Urothelium cell line (cell line): ENCODE measurements around the gene CPNE1.

ENCODE experiments used
- DNase-seq: peaks from one replicate; pipeline ENCODE4 v3.0.0; 2011; ENCODE audit warnings: low spot score, mixed read lengths
- FAIRE-seq: peaks from 2 replicates; lab custom pipeline; 2011; peaks lifted over from hg19 to GRCh38; lab: Jason Lieb, UNC

Gene CPNE1

DNA sequence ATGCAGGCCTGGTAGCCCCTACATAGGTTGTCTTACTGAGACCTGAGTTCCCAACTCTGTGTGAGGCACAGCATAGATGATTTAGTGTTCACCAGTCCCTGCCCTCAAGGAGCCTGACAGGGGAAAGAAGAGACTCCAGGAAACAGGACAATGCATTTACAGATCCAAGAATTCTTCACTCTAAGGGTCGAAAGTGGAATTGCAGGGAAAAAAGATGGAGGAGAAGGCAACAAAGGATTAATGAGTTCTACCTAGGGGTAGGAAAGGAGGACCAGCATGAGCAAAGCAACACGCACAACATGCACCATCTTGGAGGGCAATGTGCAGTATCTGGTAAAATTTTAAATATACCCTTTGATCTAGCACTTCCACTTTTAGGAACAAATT is 43.1 kb downstream of the CPNE1 start:
- FAIRE-seq (no peak), DNase-seq (no peak)

DNA sequence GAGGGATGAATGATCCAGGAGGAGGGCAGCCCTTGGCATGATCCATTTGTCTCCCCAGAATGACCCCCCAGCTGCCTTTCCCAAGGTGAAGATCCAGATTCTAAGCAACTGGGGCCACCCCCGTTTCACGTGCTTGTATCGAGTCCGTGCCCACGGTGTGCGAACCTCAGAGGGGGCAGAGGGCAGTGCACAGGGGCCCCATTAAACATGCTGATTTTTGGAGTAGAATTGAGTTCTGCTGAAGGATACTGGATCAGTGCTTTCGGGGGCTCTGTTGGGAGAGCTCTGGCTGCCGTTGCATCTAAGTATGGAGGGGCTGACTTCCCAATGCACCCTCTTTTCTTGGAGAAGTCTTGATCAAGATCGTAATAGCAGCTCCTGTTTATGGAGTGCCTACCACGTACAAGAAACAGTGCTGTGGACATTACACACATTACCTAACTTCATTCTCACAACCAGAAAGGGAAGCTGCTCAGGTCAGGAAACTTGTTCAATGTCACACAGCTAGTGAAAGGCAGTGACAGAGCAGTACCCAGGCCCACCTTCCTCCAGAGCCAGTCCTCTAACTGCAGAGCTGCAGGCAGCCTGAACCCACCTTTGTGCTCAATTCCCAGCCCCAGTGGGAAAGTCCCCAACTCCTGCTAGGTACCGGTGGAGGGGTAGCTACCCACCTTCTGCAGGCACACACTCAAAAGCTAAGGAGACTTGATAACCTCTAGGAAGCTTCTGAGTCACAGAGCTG is 43.7 kb downstream of the CPNE1 start:
- no peak for DNase-seq
- FAIRE-seq = no peak

DNA sequence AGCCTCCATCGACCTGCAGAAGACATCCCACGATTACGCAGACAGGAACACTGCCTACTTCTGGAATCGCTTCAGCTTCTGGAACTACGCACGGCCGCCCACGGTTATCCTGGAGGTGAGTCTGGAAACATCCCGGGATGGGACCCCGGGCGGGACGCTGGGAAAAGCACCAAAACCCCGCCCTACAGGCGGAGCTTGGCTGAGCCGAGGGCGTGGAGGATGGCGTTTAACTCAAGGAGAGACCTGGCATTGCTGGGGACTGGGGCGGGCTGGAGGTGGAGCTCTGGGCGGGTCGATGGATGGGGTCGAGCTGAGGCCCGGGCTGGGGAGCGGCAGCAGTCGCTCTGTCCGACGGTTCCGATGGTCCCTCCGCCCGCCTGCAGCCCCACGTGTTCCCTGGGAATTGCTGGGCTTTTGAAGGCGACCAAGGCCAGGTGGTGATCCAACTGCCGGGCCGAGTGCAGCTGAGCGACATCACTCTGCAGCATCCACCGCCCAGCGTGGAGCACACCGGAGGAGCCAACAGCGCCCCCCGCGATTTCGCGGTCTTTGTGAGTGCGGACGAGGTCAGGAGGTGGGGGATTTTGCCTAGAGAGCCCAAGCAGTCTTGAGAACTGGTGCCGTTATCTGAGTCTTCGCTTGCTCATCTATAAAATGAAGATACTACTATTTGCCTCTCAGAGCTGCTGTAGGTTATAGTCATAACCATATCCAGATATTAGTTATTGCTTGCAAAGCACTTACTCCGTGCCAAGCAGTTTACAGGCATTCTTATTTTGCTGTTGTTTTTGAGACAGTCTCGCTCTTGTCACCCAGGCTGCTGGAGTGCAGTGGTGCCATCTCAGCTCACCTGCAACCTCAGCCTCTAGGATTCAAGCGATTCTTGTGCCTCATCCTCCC is 45.3 kb downstream of the CPNE1 start:
- FAIRE-seq = no peak

DNA sequence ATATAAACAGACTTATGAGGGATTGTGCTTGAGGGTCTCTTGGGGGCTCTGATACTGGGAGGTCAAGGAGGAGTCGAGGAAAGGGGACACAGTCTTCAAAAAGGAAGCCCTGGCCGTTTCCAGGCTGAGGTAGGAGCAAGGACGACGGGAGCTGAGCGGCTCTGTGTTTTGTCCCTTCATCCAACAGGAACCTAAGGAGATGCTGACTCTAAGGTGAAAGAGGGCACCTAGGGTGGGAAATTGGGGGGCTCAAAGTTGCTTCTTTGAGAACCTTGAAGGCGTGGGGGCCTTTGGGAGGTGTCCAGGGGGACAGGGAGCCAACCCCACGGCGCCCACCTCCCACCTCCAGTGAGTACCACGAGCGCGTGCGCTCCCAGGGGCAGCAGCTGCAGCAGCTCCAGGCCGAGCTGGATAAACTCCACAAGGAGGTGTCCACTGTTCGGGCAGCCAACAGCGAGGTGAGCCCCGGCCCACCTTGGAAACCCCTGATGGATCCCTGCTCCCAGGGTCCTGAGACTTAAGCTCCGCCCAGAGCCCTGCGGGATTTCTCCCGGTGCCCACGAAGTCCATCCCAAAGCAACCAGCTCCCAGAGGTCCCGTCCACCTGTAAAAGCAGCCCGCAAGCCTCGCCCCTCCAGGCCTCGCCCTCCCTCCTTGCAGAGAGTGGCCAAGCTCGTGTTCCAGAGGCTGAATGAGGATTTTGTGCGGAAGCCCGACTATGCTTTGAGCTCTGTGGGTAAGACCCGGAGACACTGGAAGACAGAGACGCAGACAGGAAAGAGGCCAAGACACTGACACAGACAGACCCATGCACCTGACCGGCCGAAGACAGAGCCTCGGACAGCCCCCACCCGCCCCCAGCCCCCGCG is 46.2 kb downstream of the CPNE1 start:
- no peak for FAIRE-seq
- peak; percentile 36 for DNase-seq

More for the DNA sequence above, 45.3 kb downstream of the CPNE1 start:
- peak; percentile 92 for DNase-seq

DNA sequence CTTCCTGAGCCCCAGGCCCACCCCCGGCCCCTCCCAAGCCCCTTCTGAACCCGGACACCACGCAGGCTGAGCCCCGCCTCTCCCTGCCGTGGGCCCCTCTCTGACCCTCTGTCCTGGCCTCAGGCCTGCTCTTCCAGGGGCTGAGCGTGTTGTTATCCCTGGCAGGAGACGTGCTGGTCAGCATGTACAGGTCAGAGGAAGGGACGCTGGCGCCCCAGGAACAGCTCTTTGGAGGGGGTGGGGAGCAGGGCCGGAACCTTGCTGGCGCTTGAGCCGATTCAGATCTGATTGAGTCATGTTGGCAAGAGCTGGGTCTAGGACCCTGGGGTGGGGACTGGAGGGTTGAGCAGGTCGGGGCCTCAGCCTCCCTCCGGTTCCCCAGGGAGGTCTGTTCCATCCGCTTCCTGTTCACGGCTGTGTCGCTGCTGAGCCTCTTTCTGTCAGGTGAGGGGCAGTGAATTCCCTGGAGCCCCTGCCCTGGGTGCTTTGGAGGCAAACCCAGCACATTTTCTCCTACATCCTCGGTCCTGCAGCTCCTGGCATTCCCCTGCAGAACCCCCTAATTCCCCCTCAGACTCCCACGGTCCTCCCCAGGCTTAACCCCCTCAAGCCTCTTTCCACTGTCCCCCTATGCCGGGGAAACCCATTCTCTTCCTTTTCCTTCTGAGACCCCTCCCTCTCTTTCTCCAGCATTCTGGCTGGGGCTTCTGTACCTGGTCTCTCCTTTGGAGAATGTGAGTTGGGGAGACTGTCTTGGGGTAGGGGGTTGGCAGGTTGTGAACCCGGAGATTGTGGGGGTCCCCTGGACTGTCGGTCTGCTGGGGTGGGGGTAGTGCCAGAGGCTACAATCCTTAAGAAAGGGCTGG is 47.1 kb downstream of the CPNE1 start:
- FAIRE-seq (no peak), DNase-seq (peak; percentile 80)

DNA sequence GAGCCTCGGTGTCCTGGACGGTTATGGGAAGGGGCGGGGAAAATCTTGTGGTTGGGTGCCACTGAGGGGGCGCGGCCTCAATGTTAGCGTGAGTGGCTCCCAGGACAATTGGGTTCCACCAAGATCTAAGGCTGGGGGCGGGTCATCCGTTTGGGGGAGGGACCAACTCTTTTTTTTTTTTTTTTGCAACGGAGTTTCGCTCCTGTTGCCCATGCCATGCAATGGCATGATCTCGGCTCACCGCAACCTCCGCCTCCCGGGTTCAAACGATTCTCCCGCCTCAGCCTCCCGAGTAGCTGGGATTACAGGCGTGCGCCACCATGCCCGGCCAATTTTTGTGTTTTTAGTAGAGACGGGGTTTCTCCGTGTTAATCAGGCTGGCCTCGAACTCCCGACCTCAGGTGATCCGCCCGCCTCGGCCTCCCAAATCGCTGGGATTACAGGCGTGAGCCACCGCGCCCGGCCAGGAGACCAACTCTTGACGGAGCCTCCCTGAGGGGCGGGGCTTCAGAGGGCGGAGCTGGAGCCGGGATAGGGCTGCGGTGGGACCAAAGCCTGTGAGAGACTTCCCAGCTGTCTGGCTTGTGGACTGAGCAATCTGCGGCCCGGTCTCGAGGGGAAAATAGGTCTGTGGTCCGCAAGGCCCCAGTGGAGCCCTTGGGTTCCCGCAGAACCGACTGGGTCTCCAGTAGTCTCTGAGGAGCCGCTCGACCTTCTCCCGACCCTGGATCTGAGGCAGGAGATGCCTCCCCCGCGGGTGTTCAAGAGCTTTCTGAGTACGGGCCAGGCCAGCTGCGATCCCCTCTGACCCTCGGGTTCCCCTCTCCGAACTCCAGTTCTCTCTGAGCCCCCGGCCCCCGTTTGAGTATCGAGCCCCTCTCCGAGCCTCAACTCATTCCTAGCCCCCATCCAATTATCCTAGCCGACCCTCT is 48.0 kb downstream of the CPNE1 start:
- DNase-seq (peak; percentile 61), FAIRE-seq (no peak)

DNA sequence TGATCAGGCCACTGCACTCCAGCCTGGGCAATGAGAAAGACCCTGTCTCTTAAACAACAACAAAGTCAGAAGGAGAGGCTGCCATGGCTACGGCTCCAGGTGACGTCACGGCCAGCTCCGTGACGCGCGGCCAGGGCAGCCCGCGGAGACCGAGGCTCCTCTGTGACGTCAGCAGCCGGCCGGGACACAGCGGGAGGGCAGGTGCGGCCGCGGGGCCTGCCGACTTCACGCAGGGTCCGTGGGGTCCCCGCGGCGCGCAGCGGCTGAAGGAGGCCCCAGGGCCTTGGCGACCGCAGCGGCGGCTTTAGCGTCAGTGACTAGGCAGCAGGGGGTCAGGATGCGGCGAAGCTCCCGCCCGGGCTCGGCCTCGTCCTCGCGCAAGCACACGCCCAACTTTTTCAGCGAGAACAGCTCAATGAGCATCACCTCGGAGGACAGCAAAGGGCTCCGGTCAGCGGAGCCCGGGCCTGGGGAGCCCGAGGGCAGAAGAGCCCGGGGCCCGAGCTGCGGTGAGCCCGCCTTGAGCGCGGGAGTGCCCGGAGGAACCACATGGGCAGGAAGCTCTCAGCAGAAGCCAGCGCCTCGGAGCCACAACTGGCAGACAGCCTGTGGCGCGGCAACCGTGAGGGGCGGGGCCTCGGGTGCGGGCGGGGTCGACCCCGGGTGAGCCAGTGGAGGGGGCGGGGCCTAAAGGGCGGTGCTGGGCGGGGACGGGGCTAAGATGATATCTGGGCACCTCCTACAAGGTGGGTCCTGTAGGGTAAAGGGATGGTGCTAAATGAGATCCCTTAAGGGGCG is 48.8 kb downstream of the CPNE1 start, which contains the start of gene SPAG4:
Gene SPAG4, plus strand, starts transcription at position 163 of the 798 bp plus-strand sequence. Its CDS starts 175 bp downstream, at position 338.
- FAIRE-seq = peak; percentile 81
- DNase-seq = peak; percentile 99

DNA sequence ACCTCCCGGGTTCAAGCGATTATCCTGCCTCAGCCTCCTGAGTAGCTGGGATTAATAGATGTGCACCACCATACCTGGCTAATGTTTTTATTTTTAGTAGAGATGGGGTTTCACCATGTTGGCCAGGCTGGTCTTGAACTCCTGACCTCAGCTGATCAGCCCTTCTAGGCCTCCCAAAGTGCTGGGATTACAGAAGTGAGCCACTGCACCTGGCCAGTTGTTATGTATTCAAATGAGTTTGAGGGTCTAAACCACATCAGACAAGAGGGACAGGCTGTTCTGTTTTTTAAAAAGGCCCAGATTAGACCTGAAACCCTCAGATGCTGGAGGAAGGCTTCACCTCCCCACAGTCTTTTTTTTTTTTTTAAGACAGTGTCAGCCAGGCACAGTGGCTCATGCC is 53.2 kb downstream of the CPNE1 start:
- FAIRE-seq (no peak), DNase-seq (no peak)

DNA sequence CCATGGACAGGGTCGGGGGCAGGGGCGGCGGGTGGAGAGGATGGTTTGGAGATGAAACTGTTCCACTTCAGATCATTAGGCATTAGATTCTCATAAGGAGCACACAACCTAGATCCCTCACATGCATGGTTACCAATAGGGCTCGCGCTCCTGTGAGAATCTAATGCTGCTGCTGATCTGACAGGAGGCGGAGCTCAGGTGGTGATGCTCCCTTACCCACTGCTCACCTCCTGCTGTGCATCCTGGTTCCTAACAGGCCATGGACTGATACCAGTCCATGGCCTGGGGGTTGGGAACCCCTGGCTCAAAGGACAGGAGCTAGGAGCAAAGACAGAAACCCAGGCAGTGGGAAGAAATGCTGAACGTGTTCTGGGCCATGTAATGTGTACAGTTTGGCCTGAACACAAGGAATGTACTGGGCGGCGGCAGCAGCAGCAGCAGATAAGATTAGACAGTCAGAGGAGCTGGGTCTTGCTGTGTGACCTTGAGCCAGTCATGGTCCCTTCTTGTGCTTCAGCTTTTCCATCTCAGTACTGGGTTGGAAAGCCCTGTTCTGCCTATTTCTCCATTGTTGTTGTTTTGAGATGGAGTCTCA is 53.8 kb downstream of the CPNE1 start:
- DNase-seq (no peak), FAIRE-seq (no peak)

DNA sequence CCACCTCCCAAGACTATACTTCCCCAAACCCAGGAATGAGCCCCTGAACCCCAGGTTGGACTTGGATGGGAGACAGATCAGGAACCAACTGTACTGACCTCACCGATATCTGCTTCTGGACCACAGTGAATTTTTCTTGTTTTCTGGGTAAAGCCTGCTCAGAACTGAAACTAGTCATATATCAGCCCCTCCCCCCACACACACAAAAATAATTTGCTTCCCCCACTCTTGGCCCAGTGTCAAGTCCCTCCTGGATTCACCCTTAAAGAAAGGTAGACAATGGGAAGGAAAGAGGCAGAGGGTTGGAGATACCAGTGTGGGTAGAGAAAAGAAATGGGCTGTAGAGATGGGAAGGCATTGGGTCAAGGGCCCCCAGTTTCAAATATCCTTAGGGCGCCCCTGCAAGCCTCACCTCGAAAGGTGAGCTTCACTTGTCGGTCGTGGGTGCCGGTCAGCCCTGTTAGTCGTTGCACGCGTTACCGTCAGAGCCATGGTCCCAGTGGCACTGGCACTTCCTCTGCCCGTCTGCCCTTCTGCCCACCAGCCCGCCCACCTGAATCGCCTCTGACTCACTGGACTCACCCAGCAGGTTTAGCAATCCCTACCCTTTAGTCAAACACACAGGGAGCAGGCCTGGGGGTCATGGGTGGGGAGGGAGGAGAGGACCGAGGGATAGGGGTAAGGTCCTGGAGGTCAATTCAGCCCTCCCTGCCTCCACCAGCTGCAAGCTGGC is 57.5 kb downstream of the CPNE1 start:
- no peak for DNase-seq
- FAIRE-seq = no peak

DNA sequence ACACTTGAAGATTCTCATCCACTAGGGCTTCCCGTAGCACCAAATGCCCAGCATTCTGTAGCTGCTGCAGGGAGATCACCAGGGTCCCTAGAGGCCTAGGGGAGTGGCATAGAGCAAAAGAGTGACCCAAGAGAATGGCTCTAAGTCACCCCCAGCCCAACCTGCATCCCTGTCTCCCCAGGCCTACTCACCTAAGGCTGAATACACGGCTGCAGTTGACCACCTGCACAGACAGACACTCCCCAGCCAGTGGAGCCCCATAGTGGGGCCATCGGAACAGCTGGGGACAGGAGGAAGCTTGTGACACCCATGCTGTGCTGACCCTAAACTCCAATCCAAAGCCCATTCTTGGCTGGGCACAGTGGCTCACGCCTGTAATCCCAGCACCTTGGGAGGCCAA is 58.6 kb downstream of the CPNE1 start:
- FAIRE-seq = no peak
- no peak for DNase-seq

DNA sequence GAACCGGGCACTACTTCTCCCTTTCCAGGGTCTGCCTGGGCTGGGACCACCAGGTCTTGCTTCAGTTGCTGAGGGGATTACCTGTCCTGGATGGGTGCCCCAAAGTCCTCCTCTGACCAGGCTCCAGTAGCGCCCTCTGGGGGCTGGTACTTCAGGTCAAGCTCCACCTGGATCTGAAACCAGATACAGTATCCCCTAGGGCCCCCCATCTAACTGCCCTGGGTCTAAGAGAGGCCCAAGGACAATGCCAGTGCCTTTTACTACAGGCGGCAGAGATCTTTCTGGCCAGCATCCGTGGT is 60.3 kb downstream of the CPNE1 start:
- DNase-seq (peak; percentile 4), FAIRE-seq (no peak)

DNA sequence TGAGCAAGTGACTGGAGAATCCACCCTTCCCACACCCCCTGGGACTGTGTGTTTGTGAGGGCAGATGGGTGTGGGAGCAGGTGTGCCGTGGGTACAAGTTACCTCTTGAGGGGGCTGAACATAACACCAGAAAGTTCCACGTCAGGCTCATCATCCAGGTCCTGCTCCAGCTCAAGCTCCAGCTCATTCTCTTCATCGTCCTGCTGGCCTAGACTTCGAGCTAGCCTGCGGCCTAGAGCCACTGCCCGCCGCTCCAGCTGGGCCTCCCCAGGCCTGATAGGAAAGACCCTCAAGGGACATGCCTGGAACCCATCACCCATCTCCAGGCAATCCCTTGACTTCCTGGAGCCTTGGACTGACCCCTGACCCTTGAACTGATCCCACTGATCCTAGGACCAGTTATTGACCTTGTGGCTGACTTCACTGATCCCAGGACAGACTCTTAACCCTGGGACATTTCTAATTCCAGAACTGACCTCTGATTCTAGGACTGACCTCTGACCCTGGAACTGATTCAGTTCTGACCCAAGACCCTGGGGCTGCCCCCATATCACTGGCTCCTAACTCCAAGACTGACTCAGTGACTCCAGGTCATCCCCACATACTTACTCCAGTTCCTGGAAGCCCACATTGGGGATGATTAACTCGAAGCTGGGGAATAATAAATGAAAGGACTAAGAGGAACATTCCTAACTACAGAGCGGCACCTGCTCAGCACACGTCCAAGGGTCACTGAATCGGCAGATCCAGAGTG is 60.8 kb downstream of the CPNE1 start:
- DNase-seq = peak; percentile 4
- FAIRE-seq = no peak

DNA sequence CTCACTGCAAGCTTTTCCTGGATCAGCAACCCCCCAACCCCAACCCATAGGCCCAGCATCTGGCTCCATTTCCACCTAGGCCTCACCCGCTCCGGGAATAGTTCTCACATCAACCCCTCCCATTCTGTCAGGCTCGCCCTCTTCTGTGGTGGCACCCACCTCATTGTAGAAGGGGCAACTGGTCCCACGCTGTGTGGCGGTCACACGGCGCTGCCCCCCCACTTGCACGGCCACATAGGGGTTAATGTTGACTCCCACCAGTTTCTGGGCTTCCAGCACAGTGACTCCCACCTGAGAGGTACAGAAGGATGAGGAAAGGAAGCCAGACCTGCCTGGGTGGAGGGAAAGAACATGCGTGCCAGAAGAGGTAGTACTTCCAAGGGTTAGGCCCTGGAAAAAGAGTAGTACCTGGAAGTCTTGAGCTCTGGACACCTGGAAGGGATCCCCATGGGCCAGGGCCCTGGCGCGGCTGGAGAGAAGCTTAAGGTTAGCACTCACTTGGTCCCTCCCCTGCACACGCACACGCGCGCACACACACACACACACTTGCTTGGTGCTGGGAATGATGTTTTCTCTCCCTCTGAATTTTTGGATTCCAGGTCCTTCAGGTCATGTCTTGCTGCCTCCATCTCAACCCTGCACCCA is 61.7 kb downstream of the CPNE1 start:
- FAIRE-seq (no peak), DNase-seq (peak; percentile 2)

DNA sequence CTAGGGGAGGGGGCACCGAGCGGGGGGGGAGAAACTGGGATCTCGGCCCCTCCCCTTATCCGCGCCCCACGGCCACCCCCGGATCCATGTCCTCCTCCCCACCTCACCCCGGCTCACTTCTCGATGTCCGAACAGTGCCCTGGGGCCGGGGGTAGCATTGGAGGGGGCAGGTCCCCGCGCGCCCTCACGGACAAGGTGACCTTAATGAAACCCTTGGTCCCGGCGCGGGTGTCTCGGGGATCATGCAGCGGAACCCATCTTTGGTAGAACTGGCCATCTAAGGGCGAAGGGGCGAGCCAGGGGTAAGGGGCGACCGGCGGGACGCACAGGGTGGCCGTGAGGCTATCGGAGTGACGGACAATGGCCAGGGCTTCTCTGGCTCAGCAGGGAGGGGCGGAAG is 62.7 kb downstream of the CPNE1 start:
- FAIRE-seq = no peak

More for the DNA sequence above, 62.7 kb downstream of the CPNE1 start:
- DNase-seq = no peak
